Frontal cortex (tissue), 4 donors: ENCODE results near the gene STXBP1. TPM values are rescaled to one million over a fixed set of nuclear protein-coding genes. Genes with fewer than 3 reads are reported as not detected.
"Not testable (repeated sequence)": the region's sequence is repeated elsewhere in the genome, so short reads cannot be mapped to it uniquely, and the experiment has no call there.

Experiments
- DNase-seq, 2 donors: peaks; one replicate each; pipeline ENCODE4 v3.0.0; 2012; ENCODE audit warnings: low spot score in 2 of 2
- FAIRE-seq: peaks from 2 replicates; lab custom pipeline; 2012; peaks lifted over from hg19 to GRCh38; lab: Jason Lieb, UNC
- total RNA-seq: library from RNA; depleted of rRNA; stranded (reverse); fragments of >200 nt; gene quantifications from one replicate; pipeline ENCODE4 v1.2.3, GENCODE V29; 2014
- donor health status: control.
- donor health status: control.
- donor health status: control.

STXBP1 gene
- total RNA-seq, 1 donor from 2014 or later: 63.2 TPM

DNA sequence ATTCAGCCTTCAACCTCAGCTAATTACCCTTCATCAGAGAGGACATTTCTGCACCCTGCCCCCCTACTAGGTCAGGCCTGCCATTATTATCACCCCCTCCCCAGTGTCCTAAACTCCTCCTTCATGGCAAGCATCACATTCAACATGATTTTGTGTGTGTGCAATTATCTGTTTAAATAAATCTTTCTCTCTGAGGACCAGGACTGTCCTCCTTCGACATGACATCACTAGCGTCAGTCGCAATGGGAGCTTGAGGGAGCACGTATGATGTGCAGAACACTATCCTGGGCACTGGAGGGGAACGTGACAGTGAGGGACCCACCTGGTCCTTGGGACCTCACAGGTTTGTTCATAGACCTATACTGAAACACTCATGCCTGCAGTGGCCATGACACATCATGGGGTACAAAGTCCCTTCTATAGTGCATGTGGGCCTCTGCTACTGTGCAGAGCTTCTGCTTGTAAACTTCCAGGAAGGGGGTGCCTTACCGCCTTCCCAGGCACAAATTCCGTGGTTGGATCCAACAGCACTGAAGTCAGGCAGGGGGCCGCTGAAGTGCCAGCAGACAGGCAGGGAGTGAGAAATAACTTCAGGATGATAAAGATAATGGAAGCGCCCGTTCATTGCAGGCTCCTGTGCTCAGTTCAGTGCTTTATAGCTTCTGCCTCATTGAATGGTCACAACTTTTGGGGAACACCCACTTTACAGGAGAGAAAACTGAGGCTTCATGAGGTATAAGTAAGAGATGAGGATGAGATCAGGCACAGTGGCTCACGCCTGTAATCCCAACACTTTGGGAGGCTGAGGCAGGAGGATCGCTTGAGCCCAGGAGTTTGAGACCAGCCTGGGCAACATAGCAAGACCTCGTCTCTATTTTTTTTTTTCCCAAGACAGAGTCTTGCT, 36.0 kb upstream of the STXBP1 start:
- FAIRE-seq (no peak), DNase-seq (no peak)

DNA sequence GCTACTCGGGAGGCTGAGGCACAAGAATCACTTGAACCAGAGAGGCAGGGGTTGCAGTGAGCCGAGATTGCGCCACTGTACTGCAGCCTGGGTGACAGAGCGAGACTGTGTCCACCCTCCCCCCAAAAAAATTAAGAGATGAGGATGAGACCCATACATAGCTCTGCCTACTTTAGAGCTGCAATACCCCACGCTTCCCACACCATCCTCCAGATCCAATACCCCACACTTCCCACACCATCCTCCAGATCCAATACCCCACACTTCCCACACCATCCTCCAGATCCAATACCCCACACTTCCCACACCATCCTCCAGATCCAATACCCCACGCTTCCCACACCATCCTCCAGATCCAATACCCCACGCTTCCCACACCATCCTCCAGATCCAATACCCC, 34.9 kb upstream of the STXBP1 start:
- not testable (repeated sequence) for FAIRE-seq, DNase-seq

DNA sequence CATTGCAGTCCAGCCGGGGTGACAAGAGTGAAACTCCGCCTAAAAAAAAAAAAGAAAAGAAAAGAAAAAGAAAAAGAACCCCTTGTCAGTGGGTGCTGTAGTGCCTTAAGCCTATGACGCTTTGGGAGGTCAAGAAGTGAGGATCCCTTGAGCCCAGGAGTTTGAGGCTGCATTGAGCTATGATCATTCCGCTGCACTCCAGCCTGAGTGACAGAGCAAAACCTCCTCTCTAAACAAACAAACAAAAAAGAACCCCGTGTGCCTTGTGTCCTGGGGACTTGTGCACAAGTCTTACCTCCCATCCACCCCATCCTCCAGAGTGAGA, 33.5 kb upstream of the STXBP1 start:
- no peak for DNase-seq
- FAIRE-seq: no peak

DNA sequence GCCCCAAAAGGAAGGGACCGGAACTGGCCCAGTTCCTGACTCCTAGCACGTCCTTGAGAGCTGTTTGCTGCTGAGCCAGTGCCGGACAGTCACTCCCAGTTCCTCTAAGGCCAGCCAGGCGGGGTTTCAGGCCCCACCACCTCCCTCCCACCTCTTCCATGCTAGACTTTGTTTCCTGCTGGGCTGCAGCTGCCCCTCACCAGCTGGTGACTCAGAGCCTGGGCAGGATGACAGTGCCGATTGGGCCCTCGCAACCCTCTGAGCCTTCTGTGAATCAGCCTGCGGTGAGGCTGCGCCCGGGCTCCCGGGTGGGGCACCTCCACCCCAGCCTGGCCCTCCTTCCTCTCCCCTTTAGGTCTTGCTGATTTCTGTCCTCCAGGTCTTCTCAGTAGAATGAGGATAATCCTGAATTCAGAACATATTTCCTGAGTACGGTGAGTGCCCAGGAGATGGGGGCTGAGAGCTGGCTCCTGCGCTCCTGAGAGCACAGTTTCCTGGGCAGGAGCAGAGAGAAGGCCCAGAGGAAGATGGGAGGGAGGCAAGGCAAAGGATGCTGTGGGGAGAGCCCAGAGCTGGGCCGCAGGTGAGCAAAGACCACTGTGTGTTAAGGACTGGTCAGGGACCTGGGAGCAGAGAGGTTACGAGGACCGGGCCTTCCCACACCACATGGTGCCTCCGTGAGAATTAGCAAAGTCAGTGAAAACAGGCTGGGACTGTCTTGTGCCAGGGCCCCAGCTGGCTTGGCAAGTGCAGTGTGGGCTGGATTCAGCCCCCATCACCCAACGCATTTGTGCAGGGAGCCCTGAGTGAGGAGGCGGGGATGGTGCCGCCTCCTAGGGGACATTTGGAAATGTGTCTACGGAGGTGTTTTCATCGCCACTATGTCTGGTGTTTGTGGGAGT, 32.9 kb upstream of the STXBP1 start:
- no peak for FAIRE-seq
- peak; percentile 46 to 76 for DNase-seq

DNA sequence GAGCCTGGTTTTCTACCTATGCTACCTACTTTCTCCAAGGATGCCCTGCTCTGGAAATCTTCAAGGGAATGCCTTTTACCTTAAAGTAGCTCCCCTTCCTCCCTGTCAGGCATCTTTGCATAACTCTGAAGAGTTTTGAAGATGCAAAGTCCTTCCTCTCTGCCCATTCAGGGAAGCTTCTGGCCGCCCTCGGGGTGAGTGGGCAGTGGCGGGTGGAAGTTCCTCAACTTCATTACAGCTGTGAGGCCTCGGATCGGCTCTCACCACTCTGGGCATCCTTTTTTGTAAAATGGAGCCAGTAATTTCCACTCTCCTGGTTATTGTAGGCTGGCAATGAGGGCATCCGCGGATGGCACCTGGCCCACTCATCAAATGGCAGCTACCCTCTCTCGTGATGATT, 31.7 kb upstream of the STXBP1 start:
- DNase-seq (no peak), FAIRE-seq (no peak)

DNA sequence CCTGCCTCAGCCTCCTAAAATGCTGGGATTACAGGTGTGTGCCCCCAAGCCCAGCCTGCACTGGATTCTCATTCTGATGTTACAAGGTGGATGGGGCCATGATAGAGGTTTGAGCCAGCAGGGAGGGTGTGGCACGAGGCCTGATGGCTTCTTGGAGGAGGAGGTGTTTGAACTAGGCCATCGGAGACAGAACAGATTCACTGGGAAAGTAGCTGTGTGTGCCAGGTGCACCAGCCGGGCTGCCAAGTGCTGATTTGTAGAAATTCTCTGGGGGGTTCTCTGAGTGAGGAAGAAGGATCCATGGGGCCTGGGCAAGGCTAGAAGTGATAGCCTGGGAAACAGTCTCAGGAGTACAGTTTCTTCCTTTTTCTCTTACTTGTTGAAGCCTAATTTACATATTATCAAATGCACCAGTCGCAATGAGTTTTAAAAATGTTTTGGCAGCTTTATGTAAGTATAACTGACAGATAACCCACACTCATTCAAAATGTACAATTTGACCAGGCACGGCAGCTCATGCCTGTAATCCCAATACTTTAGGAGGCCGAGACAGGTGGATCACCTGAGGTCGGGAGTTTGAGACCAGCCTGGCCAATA, 31.1 kb upstream of the STXBP1 start:
- FAIRE-seq (no peak), DNase-seq (no peak)

DNA sequence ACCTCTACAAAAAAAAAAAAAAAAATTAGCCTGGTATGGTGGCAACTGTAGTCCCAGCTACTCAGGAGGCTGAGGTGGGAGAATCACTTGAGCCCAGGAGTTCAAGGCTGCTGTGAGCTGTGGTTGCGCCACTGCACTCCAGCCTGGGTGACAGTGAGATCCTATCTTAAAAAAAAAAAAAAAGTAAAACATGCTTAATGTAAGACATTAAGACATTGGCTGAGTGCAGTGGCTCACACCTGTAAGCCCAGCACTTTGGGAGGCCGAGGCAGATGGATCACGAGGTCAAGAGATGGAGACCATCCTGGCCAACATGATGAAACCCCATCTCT, 27.6 kb upstream of the STXBP1 start:
- FAIRE-seq, DNase-seq: not testable (repeated sequence)

DNA sequence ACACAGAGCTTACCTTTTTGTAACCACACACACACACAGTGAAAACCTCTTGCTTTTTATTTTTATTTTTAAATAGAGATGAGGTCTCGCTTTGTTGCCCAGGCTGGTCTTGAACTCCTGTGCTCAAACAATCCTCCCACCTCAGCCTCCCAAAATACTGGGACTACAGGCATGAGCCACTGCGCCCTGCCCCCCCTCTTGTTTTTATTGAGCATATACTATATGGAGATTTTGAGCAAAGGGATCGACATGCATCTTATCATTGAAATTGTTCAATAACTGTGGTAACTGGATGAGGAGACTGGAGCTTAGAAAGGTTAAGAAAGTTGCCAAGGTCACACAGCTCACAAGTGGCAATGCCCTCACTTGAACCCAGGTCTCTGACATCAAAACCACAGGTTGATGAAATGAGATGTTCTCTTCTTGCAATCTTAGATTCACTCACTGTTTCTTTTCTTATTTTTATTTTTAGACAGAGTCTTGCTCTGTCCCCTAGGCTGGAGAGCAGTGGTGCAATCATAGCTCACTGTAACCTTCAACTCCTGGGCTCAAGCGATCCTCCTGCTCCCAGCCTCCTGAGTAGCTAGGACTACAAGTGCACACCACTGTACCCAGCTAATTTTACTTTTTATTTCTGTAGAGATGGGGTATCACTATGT, 26.8 kb upstream of the STXBP1 start:
- DNase-seq: no peak
- FAIRE-seq: no peak

DNA sequence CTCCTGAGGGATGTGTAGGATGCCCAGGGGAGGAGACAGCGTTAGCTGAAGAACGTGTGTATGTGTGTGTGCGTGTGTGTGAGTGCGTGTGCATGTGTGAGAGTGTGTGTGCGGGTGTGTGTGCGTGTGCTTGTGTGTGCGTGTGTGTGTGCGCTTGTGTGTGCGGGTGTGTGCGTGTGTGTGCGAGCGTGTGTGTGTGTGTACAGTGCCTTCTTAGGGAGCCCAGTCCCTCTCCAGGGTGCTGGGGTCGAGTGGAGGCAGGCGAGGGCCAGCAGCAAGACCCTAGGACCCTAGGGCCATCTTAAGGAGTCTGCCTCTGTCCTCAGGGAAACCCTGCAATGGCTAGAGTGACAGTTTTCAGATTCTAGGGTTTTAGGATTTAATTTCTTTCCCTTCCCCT, 26.0 kb upstream of the STXBP1 start:
- FAIRE-seq (no peak), DNase-seq (no peak)

DNA sequence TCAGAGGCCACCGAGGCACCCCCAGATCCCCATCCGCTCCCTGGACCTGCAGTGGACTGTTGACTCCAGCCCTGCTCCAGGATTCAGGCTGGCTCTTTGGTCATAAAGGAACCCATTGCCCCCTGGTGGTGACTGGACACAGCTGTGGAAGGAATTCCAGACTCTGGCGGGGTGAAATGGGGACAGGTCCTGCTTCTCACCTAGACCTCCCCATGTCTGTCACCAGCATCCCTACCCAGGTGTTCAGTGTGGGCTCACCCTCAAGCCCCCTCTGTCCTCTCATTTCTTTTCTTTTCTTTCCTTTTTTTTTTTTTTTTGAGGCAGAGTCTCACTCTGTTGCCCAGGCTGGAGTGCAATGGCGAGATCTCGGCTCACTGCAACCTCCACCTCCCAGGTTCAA, 25.5 kb upstream of the STXBP1 start:
- peak; percentile 69 to 79 for DNase-seq
- FAIRE-seq: no peak

DNA sequence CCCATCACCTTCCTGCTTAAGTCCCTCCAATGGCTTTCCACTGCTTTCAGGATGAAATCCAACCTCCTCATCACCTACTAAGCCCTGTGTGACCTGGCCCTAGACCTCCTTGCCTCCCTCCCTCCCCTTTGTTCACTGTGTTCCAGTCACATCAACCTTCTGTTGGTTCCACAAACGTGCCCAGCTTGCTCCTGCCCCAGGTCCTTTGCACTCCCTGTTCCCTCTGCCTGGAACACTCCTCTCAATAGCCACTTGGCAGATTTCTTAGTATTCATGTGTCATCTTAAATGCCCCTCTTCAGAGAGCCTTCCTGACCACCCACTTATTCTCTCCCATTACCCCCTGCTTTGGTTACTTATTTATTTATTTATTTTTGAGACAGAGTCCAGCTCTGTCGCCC, 24.1 kb upstream of the STXBP1 start:
- DNase-seq (no peak), FAIRE-seq (no peak)

DNA sequence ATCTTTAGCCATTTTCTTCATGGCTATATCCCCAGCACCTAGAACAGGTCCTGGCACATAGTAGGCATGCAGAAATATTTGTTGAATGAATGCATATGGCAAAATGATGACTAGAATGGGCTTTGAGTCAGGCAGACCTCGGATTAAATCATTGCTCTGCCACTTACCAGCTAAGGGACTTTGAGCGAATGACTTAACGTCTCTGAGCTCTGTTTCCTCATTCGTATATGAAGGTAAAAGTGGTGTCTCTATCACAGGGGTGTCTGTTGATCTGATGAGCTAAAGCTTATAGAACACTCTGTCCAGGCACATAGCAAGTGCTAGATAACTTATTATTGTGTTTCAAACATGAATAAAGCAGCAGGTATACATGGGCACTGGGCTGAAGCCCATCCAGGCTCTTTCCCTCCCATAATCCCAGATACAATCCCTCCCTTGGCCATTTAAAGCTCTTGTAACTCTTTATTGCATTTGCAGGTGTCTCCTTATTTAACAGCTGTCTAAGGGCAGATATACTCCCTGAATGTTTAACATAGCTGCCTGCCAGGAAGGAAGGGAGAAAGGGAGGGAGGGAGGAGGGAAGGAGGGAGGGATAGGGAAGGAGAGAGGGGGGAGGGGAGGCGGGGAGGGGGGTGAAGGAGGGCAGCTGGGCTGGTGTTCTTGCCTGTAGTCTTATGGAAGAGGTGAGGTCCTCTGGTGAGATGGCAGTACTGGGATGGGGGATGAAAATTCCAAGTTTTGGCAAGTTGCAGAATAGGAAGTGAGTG, 23.2 kb upstream of the STXBP1 start:
- no peak for DNase-seq
- FAIRE-seq: no peak

DNA sequence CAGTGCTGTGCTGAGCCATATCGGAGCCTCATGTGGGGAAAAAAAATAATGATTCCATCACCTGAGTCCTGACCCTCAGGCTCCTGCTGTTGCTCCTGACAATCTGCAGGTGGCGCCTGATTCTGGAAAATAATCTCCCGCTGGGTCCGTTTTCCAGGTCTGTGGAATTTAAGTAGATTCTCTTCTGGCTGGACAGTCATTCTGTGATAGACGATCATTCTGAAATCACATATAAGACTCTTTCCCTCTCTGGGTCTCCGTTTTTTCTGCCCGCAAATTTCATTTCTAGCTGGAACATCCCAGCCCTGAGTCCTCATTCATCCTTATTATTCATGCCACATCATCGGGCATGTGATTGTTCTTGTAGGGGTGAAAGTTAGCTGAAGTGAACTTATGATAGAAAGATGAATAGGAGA, 22.1 kb upstream of the STXBP1 start:
- FAIRE-seq (peak; percentile 47), DNase-seq (peak in 1 of 2 donors; percentile 72)

DNA sequence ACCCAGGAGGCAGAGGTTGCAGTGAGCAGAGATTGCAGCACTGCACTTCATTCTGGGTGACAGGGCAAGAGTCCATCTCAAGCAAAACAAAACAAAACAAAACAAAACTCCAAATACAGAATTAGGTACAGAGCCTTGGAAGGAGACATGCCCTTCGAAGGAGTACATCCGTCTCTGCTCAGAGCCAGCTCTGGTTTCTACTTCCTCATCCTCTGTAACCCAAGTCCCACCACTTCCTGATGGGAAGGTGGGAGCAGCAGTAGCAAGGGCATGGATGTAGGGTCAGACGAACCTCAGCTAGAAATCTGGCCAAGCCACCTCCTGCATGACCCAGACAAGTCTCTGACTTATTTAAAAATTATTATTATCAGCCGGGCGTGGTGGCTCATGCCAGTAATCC, 16.5 kb upstream of the STXBP1 start:
- FAIRE-seq: no peak
- no peak for DNase-seq

DNA sequence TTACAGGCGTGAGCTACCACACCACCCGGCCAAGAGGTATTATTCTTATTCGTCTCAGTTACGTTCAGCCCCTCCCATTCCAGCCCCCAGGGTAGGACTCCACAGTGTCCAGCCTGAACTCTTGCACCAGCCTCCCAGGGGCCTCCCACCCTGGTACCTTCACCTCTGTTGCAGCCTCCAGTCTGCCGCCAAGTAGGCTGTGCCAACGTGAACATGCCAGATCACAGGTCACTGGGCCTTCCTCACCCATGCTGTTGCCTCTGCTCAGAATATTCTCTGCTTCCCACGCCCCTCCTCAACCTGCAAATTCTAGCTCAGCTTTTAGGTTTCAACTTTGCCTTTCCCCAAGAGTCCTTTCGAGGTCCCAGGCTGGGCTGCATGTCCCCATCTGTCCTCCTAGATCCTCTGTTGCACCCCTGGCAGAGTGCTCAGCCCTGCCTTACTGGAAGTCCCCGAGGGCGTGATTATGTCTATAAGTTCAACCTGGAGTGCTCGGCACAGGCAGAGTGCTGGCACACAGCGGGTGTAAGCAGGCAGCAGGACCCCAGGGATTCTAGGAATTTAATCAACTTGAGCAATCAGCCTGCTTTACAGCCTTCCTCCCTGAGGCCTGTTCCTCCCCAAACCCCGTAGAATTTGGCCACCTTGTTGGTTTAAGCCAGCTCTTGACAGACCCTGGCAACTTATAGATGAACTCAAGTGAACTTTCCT, 13.1 kb upstream of the STXBP1 start:
- DNase-seq (no peak), FAIRE-seq (no peak)

DNA sequence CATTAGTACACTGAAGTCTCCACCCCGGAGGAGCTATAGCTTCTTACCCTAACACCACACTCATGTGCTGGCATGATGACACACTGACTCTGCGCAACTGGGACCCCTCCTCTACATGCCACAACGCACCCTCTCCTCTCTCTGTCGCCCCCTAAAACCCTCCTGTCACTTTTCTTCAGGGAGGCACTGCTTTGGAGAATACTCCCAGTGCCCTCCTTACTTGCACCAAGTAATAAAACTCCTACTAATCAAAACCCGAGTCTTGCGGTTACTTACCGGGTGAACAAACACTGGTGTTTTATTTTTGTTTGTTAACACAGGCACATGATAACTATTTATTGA, 12.6 kb upstream of the STXBP1 start:
- no peak for DNase-seq
- FAIRE-seq: no peak

DNA sequence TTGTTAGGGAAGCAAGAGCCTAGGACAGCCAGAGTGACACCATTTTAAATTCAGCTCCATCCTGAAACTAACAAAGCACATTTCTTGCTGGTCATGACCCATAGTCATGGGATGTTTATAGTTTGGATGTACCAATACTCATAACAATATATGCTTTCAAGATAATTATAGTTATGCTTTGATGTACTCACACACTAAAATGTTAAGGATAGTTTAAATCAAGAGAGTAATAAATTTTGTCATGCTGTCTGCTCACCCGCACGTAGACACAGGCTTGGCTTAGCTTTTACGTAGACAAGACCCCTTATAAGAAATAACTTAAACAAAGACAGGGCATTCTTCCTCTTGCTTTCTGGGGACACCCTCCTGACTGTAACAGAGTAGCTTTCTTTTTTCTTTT, 8.9 kb upstream of the STXBP1 start:
- FAIRE-seq (no peak), DNase-seq (no peak)

DNA sequence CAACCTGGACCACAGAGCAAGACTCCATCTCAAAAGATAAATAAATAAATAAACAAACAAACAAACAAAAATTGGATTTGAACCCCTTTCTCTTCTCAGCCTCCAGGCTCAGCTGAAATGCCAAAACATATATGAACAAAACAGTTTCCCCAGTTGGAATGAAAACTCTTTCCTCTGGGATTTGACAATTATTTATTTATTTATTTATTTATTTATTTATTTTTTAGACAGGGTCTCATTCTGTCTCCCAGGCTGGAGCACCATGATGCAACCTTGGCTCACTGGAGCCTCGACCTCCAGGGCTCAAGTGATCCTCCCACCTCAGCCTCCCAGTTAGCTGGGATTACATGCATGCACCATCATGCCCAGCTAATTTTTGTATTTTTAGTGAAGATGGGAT, 6.0 kb upstream of the STXBP1 start:
- DNase-seq: no peak
- no peak for FAIRE-seq
